Measurements from ENCODE around the gene CAPN12.

Gene CAPN12

GRCh38 chr19:38725469-38726283 is 18.6 kb downstream of the CAPN12 start:
- DNase-seq (ENCODE audit: low spot score), result no peak

GRCh38 chr19:38723990-38724854 is 20.1 kb downstream of the CAPN12 start:
- DNase-seq (ENCODE audit: low spot score), result no peak

GRCh38 chr19:38723606-38723965 is 20.7 kb downstream of the CAPN12 start:
- no peak for DNase-seq (ENCODE audit: low spot score)

GRCh38 chr19:38722947-38723605 is 21.2 kb downstream of the CAPN12 start:
- DNase-seq (ENCODE audit: low spot score), result no peak

DNA sequence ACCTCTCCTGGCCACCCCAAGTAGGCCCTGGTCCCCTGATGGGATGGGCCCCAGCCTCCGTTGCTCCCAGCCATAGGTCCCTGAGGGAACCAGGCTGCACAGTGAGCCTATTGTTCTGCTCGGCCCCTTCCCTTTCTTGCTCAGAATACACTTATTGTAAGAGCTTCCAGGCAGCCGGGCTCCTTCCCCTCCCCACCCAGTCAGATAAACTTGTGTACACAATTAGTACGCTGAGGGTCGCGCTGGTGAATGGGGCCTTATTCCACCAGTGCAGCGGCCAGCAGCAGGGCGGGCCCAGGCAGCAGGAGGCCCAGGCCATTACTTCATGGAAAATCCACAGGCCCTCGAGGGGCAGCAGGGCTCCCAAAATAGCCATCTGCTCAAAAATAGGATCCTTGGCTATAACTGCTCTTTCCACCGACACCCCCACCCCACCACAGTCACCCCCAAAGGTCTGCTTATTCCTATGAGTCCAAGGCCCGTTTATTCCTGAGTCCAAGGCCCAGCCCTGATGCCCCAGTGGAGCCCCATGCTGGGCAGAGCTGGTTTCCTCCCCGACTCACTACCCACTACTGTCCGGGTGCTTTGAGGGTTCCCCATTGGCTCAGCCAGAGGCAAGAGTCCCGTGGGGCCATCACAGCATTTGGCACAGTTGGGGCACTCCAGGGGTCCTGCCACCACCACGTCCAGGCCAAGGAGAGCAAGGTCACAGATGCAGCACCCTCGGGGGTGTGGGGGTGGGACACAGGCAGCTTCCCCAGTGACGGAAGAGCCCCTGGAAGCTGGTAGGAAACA is 22.1 kb downstream of the CAPN12 start:
- no peak for DNase-seq (ENCODE audit: low spot score)

DNA sequence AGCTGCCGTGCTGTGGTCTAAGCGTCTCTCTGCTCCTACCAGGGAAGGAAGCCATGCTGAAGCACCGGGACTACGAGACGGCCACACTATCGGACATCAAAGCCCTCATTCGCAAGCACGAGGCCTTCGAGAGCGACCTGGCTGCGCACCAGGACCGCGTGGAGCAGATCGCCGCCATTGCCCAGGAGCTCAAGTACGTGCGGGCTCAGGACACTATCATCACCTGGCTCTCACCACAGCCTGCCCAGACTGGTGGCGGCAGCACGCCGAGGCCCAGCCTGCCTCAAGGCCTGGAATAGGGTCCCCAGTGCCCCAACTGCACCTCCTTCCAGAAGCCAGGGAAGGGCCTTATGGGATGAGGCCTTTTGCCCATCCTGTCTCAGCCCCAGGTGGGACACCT is 22.8 kb downstream of the CAPN12 start:
- no peak for DNase-seq (ENCODE audit: low spot score)

DNA sequence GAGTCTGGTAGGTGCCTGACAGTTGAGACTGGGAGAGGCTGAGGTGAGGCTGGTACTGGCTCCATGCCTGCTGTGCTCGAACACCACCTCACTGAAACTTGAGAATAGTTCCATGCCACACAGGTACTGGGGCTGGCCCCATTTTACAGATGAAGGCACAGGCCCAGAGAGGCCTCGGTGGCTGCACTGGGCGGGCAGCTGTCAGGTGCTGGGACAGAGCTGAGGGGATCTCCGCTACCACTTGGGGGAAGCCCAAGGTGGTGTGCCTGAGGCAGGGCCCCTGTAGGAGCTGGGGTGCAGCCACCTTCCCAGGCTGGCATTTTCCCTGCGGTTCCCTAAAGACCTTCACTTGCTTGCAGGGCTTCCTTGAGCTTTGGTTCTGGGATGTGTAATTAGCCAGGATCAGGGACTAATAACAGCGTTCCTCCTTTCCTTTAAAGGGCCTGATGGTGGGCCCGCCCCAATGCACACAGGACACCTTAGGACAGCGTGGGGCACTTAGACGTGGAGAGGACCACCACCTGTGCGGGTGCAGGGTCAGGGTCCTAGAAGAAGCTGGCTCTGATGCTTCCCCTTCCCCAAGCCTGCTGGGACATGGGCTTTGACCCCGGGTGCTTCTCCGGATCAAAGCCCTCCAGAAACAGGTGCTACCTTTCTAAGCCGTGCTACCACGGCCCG is 23.6 kb downstream of the CAPN12 start:
- no peak for DNase-seq (ENCODE audit: low spot score)

GRCh38 chr19:38719761-38720558 is 24.3 kb downstream of the CAPN12 start:
- no peak for DNase-seq (ENCODE audit: low spot score)

GRCh38 chr19:38718747-38719543 is 25.3 kb downstream of the CAPN12 start:
- no peak for DNase-seq (ENCODE audit: low spot score)

DNA sequence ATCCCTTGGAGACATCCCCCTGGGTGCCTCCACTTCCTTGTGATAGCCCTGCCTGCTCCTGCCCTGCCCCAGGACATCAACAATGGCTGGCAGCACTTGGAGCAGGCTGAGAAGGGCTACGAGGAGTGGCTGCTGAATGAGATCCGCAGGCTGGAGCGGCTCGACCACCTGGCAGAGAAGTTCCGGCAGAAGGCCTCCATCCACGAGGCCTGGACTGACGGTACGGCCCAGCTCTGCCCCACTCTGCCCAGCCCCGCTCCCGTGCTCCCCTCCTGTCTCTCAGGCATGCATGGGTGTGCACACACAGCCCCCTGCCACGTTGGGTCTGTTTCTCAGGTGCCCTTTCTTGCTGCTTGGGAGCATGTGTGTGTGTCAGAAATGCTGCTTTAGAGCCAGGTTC is 26.4 kb downstream of the CAPN12 start:
- no peak for DNase-seq (ENCODE audit: low spot score)

GRCh38 chr19:38717051-38717450 is 27.2 kb downstream of the CAPN12 start:
- DNase-seq (ENCODE audit: low spot score), result no peak

DNA sequence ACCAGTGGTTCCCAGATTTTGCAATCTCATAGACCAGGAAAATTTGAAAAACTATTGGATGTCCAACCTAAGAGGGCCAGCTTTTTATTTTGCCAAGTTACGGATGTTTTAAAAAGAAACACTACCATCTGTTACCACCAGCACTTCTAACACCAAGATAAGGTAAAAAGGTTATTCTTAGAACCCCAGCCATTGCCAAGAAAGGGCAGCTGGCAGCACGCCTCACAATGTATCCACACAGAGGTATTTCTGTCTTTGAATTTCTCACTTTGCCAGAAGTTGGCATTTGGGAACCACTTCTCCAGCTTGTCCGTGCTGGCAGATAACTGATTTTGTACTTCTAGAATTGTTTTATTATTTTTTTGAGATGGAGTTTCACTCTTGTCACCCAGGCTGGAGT is 28.7 kb downstream of the CAPN12 start:
- no peak for DNase-seq (ENCODE audit: low spot score)

- DNase-seq (ENCODE audit: low spot score), result no peak
Measured at GRCh38 chr19:38714354-38714778, 29.9 kb downstream of the CAPN12 start.

DNA sequence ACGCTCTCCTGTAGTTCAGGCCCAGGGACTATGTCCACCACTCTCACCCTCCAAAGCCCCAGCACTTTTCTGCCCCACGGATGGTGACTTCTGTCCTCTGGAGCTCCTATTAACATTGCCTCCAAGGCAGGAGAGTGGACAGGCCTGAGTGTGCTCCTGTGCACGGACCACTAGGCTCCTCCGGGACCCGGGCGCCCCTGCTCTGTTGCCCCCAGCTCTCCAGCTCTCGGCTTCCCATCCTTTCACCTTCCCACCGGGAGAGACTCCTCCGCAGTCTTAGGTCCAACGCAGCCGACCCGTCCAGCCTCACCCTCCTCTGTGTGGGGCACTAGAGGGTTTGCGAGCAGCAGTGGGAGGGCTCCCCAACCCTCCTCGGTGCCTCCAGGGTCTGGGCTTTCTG is 30.4 kb downstream of the CAPN12 start:
- no peak for DNase-seq (ENCODE audit: low spot score)

- no peak for DNase-seq (ENCODE audit: low spot score)
Measured at GRCh38 chr19:38713227-38713649, 31.0 kb downstream of the CAPN12 start.

DNA sequence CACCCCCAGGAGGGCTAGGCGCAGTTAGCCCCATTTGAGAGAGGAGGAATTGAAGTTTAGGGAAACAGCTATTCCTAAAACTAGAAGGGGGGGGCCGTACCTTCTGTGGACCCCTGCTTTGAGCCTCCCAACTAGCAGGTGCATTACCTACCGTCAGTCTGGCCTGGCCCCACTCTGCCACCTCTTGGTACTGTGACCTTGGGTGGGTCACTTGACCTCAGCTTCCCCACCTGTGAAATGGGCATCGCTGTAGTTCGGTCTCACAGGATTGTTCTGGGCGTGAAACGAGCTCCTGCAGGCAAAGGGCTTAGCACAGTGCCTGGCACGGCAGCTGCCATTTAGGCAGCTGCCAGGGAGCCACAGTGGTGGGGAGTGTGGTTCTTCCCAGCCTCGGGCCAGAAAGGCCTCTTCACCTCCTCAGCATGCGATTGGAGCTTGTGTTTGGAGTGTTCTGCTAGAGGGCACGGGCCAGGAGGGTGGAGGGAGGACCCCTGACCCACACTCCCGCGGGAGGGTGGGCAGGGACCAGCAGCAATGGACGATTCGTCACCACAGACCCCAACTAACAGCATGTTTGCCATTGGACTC is 32.0 kb downstream of the CAPN12 start:
- DNase-seq (ENCODE audit: low spot score), result no peak

GRCh38 chr19:38711726-38712153 is 32.5 kb downstream of the CAPN12 start:
- DNase-seq (ENCODE audit: low spot score), result no peak

- DNase-seq (ENCODE audit: low spot score), result no peak
Measured at GRCh38 chr19:38710928-38711725, 33.1 kb downstream of the CAPN12 start.

GRCh38 chr19:38710416-38710702 is 33.9 kb downstream of the CAPN12 start:
- no peak for DNase-seq (ENCODE audit: low spot score)

Measured in hematopoietic multipotent progenitor cell treated with erythropoietin and hydrocortisone succinate and interleukin-3 and kit ligand, for 15 days (in vitro differentiated cells).